ENCODE results near the gene ESR1. TPM values are rescaled to one million over a fixed set of nuclear protein-coding genes. Genes with fewer than 3 reads are reported as not detected.
"Not testable (repeated sequence)": the region's sequence is repeated elsewhere in the genome, so short reads cannot be mapped to it uniquely, and the experiment has no call there.

Gene ESR1
- total and polyA plus RNA-seq, 2 donors (not counting 3 experiments of a cell fraction or from before 2014, with no cell fraction given): 0.01 TPM; not detected in 1

DNA sequence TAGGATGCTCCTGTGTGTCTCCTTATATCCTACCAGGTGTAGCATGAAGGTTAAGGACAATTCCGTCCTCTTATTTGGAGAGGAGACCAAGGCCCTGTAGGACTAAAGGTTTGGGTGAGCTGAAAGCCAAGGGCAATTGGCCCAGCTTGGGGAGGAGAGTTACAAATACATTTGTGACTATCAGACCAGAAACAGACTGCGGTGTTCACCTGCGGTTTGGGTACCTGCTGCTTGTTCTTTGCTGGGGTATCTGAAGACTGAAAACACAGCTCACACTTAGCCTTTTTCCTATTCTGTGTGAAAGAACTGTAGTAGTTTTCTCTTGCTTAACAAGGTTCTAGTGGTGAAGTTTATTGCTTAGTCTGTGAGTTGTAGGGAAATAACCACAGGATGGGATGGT is 55.0 kb downstream of the ESR1 start:
- Histone ChIP-seq H3K9ac (replicated peaks; ENCODE audit: extremely low read depth, insufficient read depth, low read length) (no peak overlapping the region), H3K4me3 (replicated peaks in 1 of 3; ENCODE audit: insufficient read depth in 1 of 3, low read depth in 1 of 3, low read length in 3 of 3) (no peak overlapping the region), H3K9me1 (replicated peaks; ENCODE audit: control insufficient read depth, extremely low read depth, insufficient read depth, low read length) (no peaks in the 10 kb centered on the region), H3K27me3 (ENCODE audit: control insufficient read depth in 2 of 2, insufficient read depth in 2 of 2, low read length in 2 of 2) (peaks cover 0 to 3% of the 10 kb centered on the region in 2 experiments), H3K4me2 (ENCODE audit: insufficient read depth, low read length) (no peak overlapping the region), H3K79me2 (ENCODE audit: control insufficient read depth, insufficient read depth, low read length) (no peaks in the 10 kb centered on the region), H3K36me3 (ENCODE audit: control insufficient read depth in 2 of 2, extremely low read depth in 1 of 2, insufficient read depth in 2 of 2, low read length in 2 of 2) (no peaks in the 10 kb centered on the region), H3K9me3 (replicated peaks; ENCODE audit: control insufficient read depth, insufficient read depth, low read length) (no peaks in the 10 kb centered on the region), H4K20me1 (replicated peaks; ENCODE audit: control insufficient read depth, extremely low read depth, insufficient read depth, low read length) (no peaks in the 10 kb centered on the region), H3K27ac (ENCODE audit: insufficient read depth, low read depth, low read length) (no peak overlapping the region), H3K4me1 (ENCODE audit: control insufficient read depth, extremely low read depth, insufficient read depth, low read length) (no peaks in the 10 kb centered on the region), H2AFZ (ENCODE audit: low read depth, low read length) (no peak overlapping the region)
- POLR2A ChIA-PET: no interaction called here
- CTCF ChIA-PET: no interaction called here
- BruUV-seq (replicated peaks): no TSS peak
- dilution Hi-C loops (cut with MboI; ENCODE audit: extremely low pct_ligation_motif_present, low sequenced_read_pairs): no loop called here
- intact Hi-C loops (cut with micrococcal nuclease): no loop called here
- TF ChIP-seq JUN (IDR thresholded peaks at IDR 0.05; ENCODE audit: borderline replicate concordance, insufficient read depth, insufficient read length, low read depth) (no peak), FOS (IDR thresholded peaks at IDR 0.05; ENCODE audit: borderline replicate concordance, insufficient read depth, low read length) (no peak), GATA2 (IDR thresholded peaks at IDR 0.05; ENCODE audit: insufficient read depth, insufficient read length, low read depth, low read length) (no peak)
- TF ChIP-seq, protein P1, sequence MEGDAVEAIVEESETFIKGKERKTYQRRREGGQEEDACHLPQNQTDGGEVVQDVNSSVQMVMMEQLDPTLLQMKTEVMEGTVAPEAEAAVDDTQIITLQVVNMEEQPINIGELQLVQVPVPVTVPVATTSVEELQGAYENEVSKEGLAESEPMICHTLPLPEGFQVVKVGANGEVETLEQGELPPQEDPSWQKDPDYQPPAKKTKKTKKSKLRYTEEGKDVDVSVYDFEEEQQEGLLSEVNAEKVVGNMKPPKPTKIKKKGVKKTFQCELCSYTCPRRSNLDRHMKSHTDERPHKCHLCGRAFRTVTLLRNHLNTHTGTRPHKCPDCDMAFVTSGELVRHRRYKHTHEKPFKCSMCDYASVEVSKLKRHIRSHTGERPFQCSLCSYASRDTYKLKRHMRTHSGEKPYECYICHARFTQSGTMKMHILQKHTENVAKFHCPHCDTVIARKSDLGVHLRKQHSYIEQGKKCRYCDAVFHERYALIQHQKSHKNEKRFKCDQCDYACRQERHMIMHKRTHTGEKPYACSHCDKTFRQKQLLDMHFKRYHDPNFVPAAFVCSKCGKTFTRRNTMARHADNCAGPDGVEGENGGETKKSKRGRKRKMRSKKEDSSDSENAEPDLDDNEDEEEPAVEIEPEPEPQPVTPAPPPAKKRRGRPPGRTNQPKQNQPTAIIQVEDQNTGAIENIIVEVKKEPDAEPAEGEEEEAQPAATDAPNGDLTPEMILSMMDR (IDR thresholded peaks at IDR 0.05; ENCODE audit: extremely low read depth in 1 of 2, insufficient read depth in 1 of 2, low read depth in 1 of 2, low read length in 2 of 2): no peak
- FAIRE-seq: no peak
- DNase-seq (ENCODE audit: low read depth, low spot score): no peak

DNA sequence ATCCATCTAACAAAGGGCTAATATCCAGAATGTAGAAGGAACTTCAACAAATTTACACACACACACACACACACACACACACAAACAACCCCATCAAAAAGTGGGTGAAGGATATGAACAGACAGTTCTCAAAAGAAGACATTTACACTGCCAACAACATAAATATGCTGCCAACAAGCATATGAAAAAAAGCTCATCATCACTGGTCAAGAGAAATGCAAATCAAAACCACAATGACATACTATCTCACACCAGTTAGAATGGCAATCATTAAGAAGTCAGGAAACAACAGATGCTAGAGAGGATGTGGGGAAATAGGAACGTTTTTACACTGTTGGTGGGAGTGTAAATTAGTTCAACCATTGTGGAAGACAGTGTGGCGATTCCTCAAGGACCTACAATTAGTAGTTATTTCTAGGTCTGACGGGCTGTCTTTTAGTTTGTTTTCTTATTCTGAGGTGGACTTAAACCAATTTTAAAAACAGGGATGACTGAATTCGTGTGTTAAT is 59.9 kb downstream of the ESR1 start:
- H3K79me2 ChIP-seq (ENCODE audit: control insufficient read depth, insufficient read depth, low read length); H3K27ac ChIP-seq (ENCODE audit: insufficient read depth, low read depth, low read length); BruUV-seq (replicated peaks); dilution Hi-C loops (cut with MboI; ENCODE audit: extremely low pct_ligation_motif_present, low sequenced_read_pairs); POLR2A ChIA-PET; FAIRE-seq; H3K9me3 ChIP-seq (replicated peaks; ENCODE audit: control insufficient read depth, insufficient read depth, low read length); H3K4me1 ChIP-seq (ENCODE audit: control insufficient read depth, extremely low read depth, insufficient read depth, low read length); CTCF ChIA-PET; H3K9me1 ChIP-seq (replicated peaks; ENCODE audit: control insufficient read depth, extremely low read depth, insufficient read depth, low read length); DNase-seq (ENCODE audit: low read depth, low spot score); H3K36me3 ChIP-seq (ENCODE audit: control insufficient read depth in 2 of 2, extremely low read depth in 1 of 2, insufficient read depth in 2 of 2, low read length in 2 of 2); H4K20me1 ChIP-seq (replicated peaks; ENCODE audit: control insufficient read depth, extremely low read depth, insufficient read depth, low read length); H2AFZ ChIP-seq (ENCODE audit: low read depth, low read length); H3K4me2 ChIP-seq (ENCODE audit: insufficient read depth, low read length); H3K4me3 ChIP-seq (replicated peaks in 1 of 3; ENCODE audit: insufficient read depth in 1 of 3, low read depth in 1 of 3, low read length in 3 of 3); H3K27me3 ChIP-seq (ENCODE audit: control insufficient read depth in 2 of 2, insufficient read depth in 2 of 2, low read length in 2 of 2); H3K9ac ChIP-seq (replicated peaks; ENCODE audit: extremely low read depth, insufficient read depth, low read length); intact Hi-C loops (cut with micrococcal nuclease): not testable (repeated sequence)
